Ovary (tissue), 3 donors: ENCODE measurements around the gene CBX3.

ENCODE experiments used
- POLR2A ChIP-seq: fragments of 450-650 bp; IDR thresholded peaks from one replicate; pipeline ENCODE4 v1.6.1; 2017; ENCODE audit warnings: antibody characterized with exemption, mild to moderate bottlenecking, moderate library complexity
- TF ChIP-seq, protein P1 (sequence below), 3 donors: fragments of 450-650 bp in 2 of 3; fragments of 200-600 bp in 1 of 3; IDR thresholded peaks; one replicate each; pipeline versions ENCODE4 v1.5.1 to v1.8.0; 2016 to 2022; ENCODE audit warnings: antibody characterized with exemption in 3 of 3, mild to moderate bottlenecking in 1 of 3
- donor health status: DM: no; HTN: no; CAD: no.

DNA sequence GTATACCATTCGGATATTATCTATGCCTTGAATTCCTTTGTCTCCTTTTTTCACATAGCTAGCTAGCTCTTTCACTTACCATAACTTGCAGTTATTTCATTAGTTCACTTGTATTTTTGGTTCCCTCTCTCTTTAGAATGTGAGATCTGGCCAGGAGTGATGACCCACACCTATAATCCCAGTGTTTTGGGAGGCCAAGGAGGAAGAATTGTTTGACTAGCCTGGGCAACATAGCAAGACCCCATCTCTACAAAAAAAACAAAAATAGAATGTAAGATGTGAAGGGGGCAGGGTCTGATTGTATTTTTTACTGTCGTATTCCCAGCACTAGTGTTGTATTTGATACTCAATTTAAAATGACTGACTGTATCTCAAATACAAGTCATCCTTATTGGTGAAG is 29.9 kb upstream of the CBX3 start:
- TF ChIP-seq, protein P1, sequence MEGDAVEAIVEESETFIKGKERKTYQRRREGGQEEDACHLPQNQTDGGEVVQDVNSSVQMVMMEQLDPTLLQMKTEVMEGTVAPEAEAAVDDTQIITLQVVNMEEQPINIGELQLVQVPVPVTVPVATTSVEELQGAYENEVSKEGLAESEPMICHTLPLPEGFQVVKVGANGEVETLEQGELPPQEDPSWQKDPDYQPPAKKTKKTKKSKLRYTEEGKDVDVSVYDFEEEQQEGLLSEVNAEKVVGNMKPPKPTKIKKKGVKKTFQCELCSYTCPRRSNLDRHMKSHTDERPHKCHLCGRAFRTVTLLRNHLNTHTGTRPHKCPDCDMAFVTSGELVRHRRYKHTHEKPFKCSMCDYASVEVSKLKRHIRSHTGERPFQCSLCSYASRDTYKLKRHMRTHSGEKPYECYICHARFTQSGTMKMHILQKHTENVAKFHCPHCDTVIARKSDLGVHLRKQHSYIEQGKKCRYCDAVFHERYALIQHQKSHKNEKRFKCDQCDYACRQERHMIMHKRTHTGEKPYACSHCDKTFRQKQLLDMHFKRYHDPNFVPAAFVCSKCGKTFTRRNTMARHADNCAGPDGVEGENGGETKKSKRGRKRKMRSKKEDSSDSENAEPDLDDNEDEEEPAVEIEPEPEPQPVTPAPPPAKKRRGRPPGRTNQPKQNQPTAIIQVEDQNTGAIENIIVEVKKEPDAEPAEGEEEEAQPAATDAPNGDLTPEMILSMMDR (IDR thresholded peaks at IDR 0.05): no peak
- TF ChIP-seq POLR2A: no peak
